Activated CD4-positive, alpha-beta T cell treated with anti-CD3 and anti-CD28 coated beads, Interleukin-10, Interleukin-2, amounts not matched to agents 100 ng/mL and 50 ng/mL, durations not matched to agents 16 hours and 8 hours (primary cell): ENCODE results near the gene RBM34.
"Not testable (repeated sequence)": the region's sequence is repeated elsewhere in the genome, so short reads cannot be mapped to it uniquely, and the experiment has no call there.

Experiments used
- DNase-seq: peaks from one replicate; pipeline ENCODE4 v3.0.0-alpha.2; 2020

RBM34 gene

DNA sequence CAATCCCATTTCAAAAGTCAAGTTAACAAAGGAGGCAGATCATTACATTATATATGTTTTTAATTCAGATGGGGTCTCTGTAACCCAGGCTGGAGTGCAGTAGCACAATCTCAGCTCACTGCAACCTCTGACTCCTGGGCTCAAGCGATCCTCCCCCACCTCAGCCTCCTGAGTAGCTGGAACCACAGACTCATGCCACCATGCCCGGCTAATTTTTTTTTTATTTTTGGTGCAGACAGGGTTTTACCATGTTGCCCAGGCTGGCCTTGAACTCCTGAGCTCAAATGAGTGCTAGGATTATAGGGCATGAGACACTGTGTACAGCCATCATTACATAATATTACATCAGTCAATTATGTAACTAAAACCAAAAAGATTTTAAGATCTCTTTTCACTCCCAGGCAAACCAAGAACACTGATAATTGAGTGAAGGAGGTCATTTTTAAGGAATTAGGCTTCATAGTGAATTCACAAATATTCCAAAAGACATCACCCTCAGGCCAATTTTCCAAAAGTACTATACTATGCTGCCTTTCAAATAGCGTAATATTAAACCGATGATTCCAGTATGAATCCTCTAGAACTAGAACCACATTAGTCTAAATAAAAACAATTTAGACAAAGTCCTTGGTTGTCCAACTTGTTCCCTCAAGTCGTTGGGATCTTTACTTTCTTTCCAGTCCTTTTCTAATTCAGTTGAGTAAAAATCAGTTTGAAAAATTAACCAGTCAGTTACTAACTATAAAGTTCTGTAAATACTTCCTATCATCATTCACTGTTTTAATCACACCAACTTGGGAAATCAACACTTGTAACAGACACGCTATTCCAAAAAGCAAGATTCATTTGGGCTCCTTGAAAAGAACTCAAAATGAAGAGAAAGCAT, 48.5 kb downstream of the RBM34 start:
- DNase-seq, result no peak

GRCh38 chr1:235111107-235111506, 49.9 kb downstream of the RBM34 start:
- DNase-seq, result no peak

DNA sequence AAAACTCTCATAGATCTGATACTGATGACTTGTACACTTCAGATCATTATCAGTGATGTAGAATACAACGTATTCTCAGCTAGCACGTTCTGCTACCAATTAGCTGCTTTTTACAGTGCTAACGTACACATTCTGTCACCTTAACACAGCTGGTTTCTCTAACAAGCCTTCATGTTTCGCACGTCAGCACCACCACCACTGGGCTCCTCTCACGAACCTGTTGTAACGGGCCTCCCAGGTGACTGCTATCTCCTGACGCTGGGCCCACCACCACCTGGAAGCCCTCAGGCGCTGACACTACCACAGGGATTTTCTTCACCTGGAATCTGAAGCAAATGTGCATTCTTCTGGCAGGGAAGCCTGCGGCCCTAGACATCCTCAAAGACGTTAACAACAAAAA, 52.2 kb downstream of the RBM34 start:
- DNase-seq, result no peak

- no peak for DNase-seq
Observed at GRCh38 chr1:235108185-235108593, 52.9 kb downstream of the RBM34 start.

DNA sequence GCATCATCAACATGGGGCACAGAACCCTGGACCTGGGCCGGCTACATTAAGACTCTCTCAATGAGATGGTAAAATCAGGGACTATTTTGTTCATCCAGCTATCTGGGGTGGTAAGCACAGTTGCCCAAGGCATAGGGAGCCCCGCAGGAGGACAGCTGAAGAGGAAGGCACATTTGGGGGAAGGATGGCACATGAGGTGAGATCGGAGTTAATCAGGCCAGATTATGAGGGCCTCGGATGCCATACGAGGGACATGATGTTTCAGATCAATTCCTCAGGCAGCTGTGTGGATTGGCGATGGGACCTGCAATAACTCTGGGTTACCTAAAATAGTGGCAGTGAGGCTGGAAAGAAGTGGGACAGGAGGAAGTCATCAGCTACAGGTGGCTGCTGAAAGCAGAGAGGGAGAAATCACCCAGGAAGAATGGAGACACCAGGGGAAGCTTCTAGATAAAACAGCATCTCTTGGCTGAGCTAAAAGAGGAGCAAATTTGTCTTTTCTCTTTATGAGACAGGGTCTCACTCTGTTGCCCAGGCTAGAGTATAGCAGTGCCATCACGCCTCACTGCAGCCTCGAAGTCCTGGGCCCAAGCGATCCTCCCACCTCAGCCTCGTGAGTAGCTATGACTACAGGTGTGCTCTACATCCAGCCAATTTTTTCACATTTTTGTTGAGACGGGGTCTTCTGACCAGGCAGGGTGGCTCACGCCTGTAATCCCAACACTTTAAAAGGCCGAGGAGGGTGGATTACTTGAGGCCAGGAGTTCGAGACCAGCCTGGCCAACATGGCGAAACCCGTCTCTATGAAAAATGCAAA, 53.5 kb downstream of the RBM34 start:
- DNase-seq, result no peak

- DNase-seq, result no peak
Observed at GRCh38 chr1:235106457-235106856, 54.6 kb downstream of the RBM34 start.

DNA sequence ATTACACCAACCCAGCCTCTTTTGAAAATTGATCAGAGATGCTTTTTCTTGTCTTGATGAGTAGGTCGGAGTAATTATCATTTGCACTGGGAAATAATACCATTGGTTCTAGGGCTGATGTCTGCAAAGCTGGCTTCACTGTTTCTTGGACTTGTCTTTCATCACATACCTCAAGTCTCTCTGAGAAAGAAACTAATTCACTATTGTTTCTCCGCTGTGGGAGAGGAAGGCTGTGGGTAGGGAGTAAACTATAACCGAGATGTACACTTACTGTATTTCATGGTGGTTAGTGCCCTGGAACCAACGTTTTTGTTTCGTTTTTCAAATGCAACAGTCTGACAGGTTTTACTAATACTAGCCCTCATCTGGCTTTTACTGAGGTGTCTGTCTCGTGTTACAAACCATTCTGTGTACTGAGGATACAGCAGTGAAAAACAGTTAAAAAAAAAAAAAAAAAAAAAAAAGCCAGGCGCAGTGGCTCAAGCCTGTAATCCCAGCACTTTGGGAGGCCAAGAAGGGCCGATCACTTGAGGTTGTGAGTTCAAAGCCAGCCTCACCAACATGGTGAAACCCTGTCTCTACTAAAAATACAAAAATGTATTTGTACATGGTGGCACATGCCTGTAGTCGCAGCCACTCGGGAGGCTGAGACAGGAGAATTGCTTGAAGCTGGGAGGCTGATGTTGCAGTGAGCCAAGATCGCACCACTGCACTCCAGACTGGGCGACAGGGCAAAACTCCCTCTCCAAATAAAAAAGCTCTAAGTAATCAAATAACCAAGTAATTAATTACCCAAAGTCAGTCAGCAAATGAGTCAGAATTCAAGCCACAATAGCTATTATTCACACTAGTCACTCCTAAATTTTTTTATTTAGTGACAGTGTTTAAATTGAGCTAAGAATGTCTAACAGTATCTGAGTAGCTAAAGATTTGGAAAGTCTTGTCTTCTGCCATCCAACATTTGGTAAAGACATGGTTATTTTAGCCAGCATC, 55.7 kb downstream of the RBM34 start:
- DNase-seq, result peak; percentile 87

GRCh38 chr1:235102993-235103411, 58.0 kb downstream of the RBM34 start:
- DNase-seq, result no peak

- no peak for DNase-seq
Observed at GRCh38 chr1:235102259-235102582, 58.8 kb downstream of the RBM34 start.

- DNase-seq, result no peak
Observed at GRCh38 chr1:235101558-235102258, 59.3 kb downstream of the RBM34 start.

GRCh38 chr1:235100194-235100772, 60.8 kb downstream of the RBM34 start:
- no peak for DNase-seq

DNA sequence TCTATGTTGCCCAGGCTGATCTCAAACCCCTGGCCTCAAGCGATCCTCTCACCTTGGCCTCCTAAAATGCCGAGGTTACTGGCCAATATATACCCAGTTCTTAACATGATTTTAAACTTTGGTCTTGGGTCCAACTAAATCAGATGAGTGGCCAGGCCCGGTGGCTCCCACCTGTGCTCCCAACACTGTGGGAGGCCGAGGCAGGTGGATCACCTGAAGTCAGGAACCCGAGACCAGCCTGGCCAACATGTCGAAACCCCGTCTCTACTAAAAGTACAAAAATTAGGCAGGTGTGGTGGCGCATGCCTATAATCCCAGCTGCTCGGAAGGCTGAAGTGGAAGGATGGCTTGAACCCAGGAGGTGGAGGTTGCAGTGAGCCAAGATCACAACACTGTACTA, 62.1 kb downstream of the RBM34 start:
- no peak for DNase-seq

GRCh38 chr1:235098547-235098946, 62.5 kb downstream of the RBM34 start:
- DNase-seq, result no peak

GRCh38 chr1:235097501-235097900, 63.5 kb downstream of the RBM34 start:
- DNase-seq, result not testable (repeated sequence)

- no peak for DNase-seq
Observed at GRCh38 chr1:235095938-235096562, 65.0 kb downstream of the RBM34 start.

DNA sequence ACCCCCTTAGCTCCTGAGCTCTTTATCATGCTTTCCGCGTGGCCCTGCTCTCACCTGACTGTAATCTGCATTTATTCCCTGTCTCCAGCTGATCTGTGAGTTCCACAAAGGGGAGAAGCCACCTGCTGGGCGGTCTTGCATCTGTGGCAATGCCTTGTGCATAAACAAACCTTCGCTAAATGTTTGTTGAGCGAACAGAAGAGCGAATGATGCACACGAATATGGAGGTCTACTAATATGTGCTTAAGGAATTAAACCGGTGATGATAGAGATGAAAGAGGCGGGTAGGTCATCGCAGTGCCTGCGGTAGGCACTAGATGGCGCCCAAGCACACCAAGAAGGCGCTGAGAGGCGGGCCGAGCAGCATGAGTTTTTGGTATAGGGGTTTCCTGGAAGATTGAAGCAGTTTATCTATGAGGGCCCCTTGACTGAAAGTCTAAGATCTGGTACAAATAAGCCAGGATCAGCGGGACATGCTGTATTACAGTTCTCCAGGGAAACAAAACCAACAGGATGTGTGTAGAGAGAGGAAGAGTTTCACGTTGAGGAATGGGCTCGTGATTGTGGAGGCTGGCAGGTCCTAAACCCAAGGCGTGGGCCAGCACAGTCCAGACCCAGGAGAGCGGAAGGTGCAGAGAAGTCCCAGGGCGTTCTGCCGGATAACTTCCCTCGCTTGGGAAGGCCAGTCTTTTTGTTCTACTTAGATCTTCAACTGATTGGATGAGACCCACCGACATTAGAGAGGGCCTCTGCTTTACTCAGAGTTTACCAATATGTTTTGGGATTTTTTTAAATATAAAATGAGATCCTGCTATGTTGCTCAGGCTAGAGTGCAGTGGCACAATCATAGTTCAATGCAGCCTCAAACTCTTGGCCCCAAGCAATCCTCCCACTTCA, 67.1 kb downstream of the RBM34 start:
- DNase-seq, result peak; percentile 85

GRCh38 chr1:235093013-235093695, 67.9 kb downstream of the RBM34 start:
- DNase-seq, result no peak

DNA sequence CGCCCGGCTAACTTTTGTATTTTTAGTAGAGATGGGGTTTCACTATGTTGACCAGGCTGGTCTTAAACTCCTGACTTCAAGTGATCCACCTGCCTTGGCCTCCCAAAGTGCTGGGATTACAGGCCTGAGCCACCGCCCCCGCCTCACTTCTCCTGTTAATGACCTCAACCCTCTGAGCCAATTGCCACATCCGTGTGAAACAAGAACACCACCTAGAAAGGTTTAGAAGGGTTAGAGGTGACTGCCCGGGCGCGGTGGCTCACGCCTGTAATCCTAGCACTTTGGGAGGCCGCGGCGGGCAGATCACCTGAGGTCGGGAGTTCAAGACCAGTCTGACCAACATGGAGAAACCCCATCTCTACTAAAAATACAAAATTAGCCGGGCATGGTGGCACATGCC, 68.6 kb downstream of the RBM34 start:
- DNase-seq, result not testable (repeated sequence)

DNA sequence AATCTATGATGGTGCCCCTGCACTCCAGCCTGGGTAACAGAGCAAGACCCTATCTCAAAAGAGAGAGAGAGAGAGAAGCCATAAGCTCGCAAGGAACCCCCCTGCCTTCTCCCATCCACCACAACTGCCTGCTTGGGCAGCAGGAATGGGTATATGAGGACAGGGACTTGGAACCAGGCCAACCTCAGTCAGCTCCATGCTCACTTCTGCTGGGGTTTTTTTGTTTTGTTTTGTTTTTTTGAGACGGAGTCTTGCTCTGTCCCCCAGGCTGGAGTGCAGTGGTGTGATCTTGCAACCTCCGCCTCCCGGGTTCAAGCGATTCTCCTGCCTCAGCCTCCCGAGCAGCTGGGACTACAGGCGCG, 69.0 kb downstream of the RBM34 start:
- DNase-seq, result not testable (repeated sequence)
